T47D (cell line): ENCODE results near the gene FAM199X.
A peak's percentile ranks its signal among the peaks of the same experiment; 100 is the strongest.

ENCODE experiments used
- DNase-seq, 2 experiments: peaks; one replicate each; pipeline versions ENCODE4 v3.0.0 to v3.0.0-alpha.2; 2011 to 2012; ENCODE audit warnings: low read depth in 1 of 2, low spot score in 1 of 2
- JUND ChIP-seq: IDR thresholded peaks from 2 replicates; pipeline ENCODE4 v1.6.1; 2012; ENCODE audit warnings: low read depth
- in situ Hi-C: cut with HindIII; loops from 2 replicates; pipeline ENCODE4 v1.10.0; 2016; ENCODE audit warnings: low sequenced_read_pairs, low pct_unique_long_range_greater_than_20kb

FAM199X gene

GRCh38 chrX:104156630-104157529 lies 9.4 kb upstream of the FAM199X start, which contains the start of gene SLC25A53:
TSS of gene SLC25A53 (minus strand) at chrX:104157009. CDS start at chrX:104105257, 51,752 bp downstream.
- DNase-seq = peak in 1 of 2 experiments; percentile 78
- in situ Hi-C loops = no loop called here
- TF ChIP-seq JUND = no peak

GRCh38 chrX:104166735-104167436 lies 633 bp downstream of the FAM199X start:
- in situ Hi-C loops = no loop called here
- no peak for TF ChIP-seq JUND
- DNase-seq = no peak

- no peak for DNase-seq
- no peak for TF ChIP-seq JUND
- in situ Hi-C loops = no loop called here
Observed at GRCh38 chrX:104168127-104168526, 1.9 kb downstream of the FAM199X start.

- in situ Hi-C loops = no loop called here
- no peak for DNase-seq
- no peak for TF ChIP-seq JUND
Observed at GRCh38 chrX:104172121-104172520, 5.9 kb downstream of the FAM199X start.

GRCh38 chrX:104172788-104173187 lies 6.5 kb downstream of the FAM199X start:
- in situ Hi-C loops = no loop called here
- TF ChIP-seq JUND = no peak
- no peak for DNase-seq

GRCh38 chrX:104173841-104174240 lies 7.6 kb downstream of the FAM199X start:
- no peak for DNase-seq
- TF ChIP-seq JUND = no peak
- in situ Hi-C loops = no loop called here

GRCh38 chrX:104183685-104184084 lies 17.4 kb downstream of the FAM199X start:
- in situ Hi-C loops = no loop called here
- no peak for DNase-seq
- TF ChIP-seq JUND = no peak

- DNase-seq = no peak
- no peak for TF ChIP-seq JUND
- in situ Hi-C loops = no loop called here
Observed at GRCh38 chrX:104187931-104188330, 21.7 kb downstream of the FAM199X start.

- DNase-seq = no peak
- no peak for TF ChIP-seq JUND
- in situ Hi-C loops = no loop called here
Observed at GRCh38 chrX:104189837-104190236, 23.6 kb downstream of the FAM199X start.

GRCh38 chrX:104193485-104193884 lies 27.2 kb downstream of the FAM199X start:
- in situ Hi-C loops = no loop called here
- DNase-seq = no peak
- TF ChIP-seq JUND = no peak

- DNase-seq = no peak
- TF ChIP-seq JUND = no peak
- in situ Hi-C loops = no loop called here
Observed at GRCh38 chrX:104195013-104195412, 28.8 kb downstream of the FAM199X start.

- DNase-seq = peak in 1 of 2 experiments; percentile 33
- TF ChIP-seq JUND = no peak
- in situ Hi-C loops = no loop called here
Observed at GRCh38 chrX:104195489-104196084, 29.3 kb downstream of the FAM199X start.

- no peak for DNase-seq
- TF ChIP-seq JUND = no peak
- in situ Hi-C loops = no loop called here
Observed at GRCh38 chrX:104205548-104205947, 39.3 kb downstream of the FAM199X start.
